ENCODE measurements around the gene EED.
"Not testable (repeated sequence)": the region's sequence is repeated elsewhere in the genome, so short reads cannot be mapped to it uniquely, and the experiment has no call there.

EED gene

GRCh38 chr11:86249307-86250098 is 5.0 kb downstream of the EED start:
- DNase-seq: no peak

GRCh38 chr11:86251345-86251744 is 6.8 kb downstream of the EED start:
- DNase-seq: no peak

- no peak for DNase-seq
Measured at GRCh38 chr11:86255896-86256295, 11.3 kb downstream of the EED start.

- no peak for DNase-seq
Measured at GRCh38 chr11:86256608-86257007, 12.1 kb downstream of the EED start.

- no peak for DNase-seq
Measured at GRCh38 chr11:86257446-86257845, 12.9 kb downstream of the EED start.

GRCh38 chr11:86259730-86260129 is 15.2 kb downstream of the EED start:
- no peak for DNase-seq

GRCh38 chr11:86261328-86261727 is 16.8 kb downstream of the EED start:
- no peak for DNase-seq

GRCh38 chr11:86262387-86262786 is 17.8 kb downstream of the EED start:
- no peak for DNase-seq

GRCh38 chr11:86264649-86265048 is 20.1 kb downstream of the EED start:
- no peak for DNase-seq

GRCh38 chr11:86265194-86265593 is 20.6 kb downstream of the EED start:
- DNase-seq: no peak

GRCh38 chr11:86269645-86270044 is 25.1 kb downstream of the EED start:
- DNase-seq: no peak

- DNase-seq: no peak
Measured at GRCh38 chr11:86274503-86274902, 29.9 kb downstream of the EED start.

- no peak for DNase-seq
Measured at GRCh38 chr11:86274999-86275398, 30.4 kb downstream of the EED start.

GRCh38 chr11:86275493-86276370 is 31.2 kb downstream of the EED start:
- no peak for DNase-seq

GRCh38 chr11:86277741-86278140 is 33.2 kb downstream of the EED start:
- no peak for DNase-seq

GRCh38 chr11:86278226-86278625 is 33.7 kb downstream of the EED start:
- DNase-seq: no peak

- no peak for DNase-seq
Measured at GRCh38 chr11:86279747-86280146, 35.2 kb downstream of the EED start.

- no peak for DNase-seq
Measured at GRCh38 chr11:86287468-86287796, 42.9 kb downstream of the EED start.

GRCh38 chr11:86288776-86289507 is 44.4 kb downstream of the EED start:
- DNase-seq: no peak

GRCh38 chr11:86289508-86290280 is 45.1 kb downstream of the EED start:
- DNase-seq: not testable (repeated sequence)

- peak; percentile 52 for DNase-seq
Measured at GRCh38 chr11:86291466-86292262, 47.1 kb downstream of the EED start.

All from activated gamma-delta T cell treated with Interleukin-2 at 50 U/mL for 16 hours (primary cell).